ENCODE results near the gene PTTG1.

DNA sequence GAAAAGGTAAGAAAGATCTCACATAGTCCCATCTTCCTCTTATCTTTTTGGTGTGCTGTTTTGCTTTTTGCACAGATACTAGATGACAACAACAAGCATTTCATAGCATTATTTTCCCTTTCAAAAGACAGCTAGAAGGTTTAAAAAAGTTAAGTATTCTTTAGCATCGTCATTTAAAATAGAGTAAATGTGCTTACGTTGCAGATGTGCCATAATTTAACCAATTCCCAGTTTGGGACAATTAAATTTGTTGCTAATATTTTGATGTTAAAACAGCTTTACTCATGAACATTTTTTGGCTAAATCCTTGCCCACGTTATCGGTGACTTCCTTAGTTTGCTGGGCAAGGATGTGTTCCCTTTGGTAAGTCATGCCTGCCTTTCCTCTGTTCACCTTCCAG lies 41.6 kb downstream of the PTTG1 start:
- TF ChIP-seq ZNF274 (IDR thresholded peaks at IDR 0.05; ENCODE audit: low read depth, low read length) (no peak), YY1 (IDR thresholded peaks at IDR 0.05; ENCODE audit: insufficient read depth, insufficient read length) (no peak), SUZ12 (IDR thresholded peaks at IDR 0.05; ENCODE audit: extremely low read depth, insufficient read depth, insufficient read length) (no peak)
